IMR-90 (cell line): ENCODE data around the gene CHMP4B. TPM values are rescaled to one million over a fixed set of nuclear protein-coding genes. Genes with fewer than 3 reads are reported as not detected.
A peak's percentile ranks its signal among the peaks of the same experiment; 100 is the strongest.

Source experiments
- ATAC-seq: fragments of 200-7000 bp; cut with Tn5 transposase; 2 replicates; pipeline ENCODE4 v1.9.1; 2020; ENCODE audit warnings: low read depth, mild to moderate bottlenecking, moderate library complexity
- BruUV-seq: library from RNA; stranded (reverse); fragments of 400-500 nt; replicated peaks from 2 replicates; lab custom pipeline; 2021; lab: Mats Ljungman, UMichigan
- CTCF ChIA-PET: fragments of 300-600 bp; formaldehyde crosslinking; extraction: SDS; loops from one replicate; lab custom pipeline; 2021; ENCODE audit warnings: antibody characterized with exemption; lab: Yijun Ruan, JAX
- POLR2A ChIA-PET: fragments of 300-600 bp; sonication (Branson Sonifier 250); formaldehyde crosslinking; loops from one replicate; lab custom pipeline; 2022; ENCODE audit warnings: antibody characterized with exemption; ENCODE audit not compliant: unreplicated experiment; lab: Charles Lee
- DNase-seq: peaks from one replicate; pipeline ENCODE4 v3.0.0; 2013
- H2AFZ ChIP-seq: replicated peaks from 2 replicates; pipeline ENCODE3; 2013; ENCODE audit warnings: low read length, mild to moderate bottlenecking; ENCODE audit not compliant: poor library complexity
- H2AK5ac ChIP-seq: 2 replicates; pipeline ENCODE4 v1.6.1; 2013; ENCODE audit warnings: low read depth, low read length, inconsistent platforms
- H2AK9ac ChIP-seq: replicated peaks from 2 replicates; pipeline ENCODE3; 2013; ENCODE audit warnings: mild to moderate bottlenecking, low read depth, low read length, moderate library complexity; ENCODE audit not compliant: poor library complexity
- H2BK120ac ChIP-seq: 2 replicates; pipeline ENCODE4 v1.6.1; 2013; ENCODE audit warnings: low read depth, low read length, inconsistent platforms
- H2BK15ac ChIP-seq: 3 replicates; pipeline ENCODE4 v1.6.1; 2013; ENCODE audit warnings: low read depth, low read length, inconsistent platforms
- H2BK20ac ChIP-seq: 2 replicates; pipeline ENCODE4 v1.6.1; 2013; ENCODE audit warnings: low read depth, mild to moderate bottlenecking, inconsistent platforms, low read length, moderate library complexity
- H2BK5ac ChIP-seq: 2 replicates; pipeline ENCODE4 v1.6.1; 2013; ENCODE audit warnings: mild to moderate bottlenecking, low read depth, low read length, inconsistent platforms; ENCODE audit not compliant: poor library complexity, severe bottlenecking
- H3K14ac ChIP-seq: replicated peaks from 2 replicates; pipeline ENCODE4 v1.6.1; 2013; ENCODE audit warnings: low read depth, low read length, inconsistent platforms
- H3K18ac ChIP-seq: 2 replicates; pipeline ENCODE4 v1.6.1; 2013; ENCODE audit warnings: low read depth, low read length, control low read depth
- H3K23ac ChIP-seq: 2 replicates; pipeline ENCODE4 v1.6.1; 2013; ENCODE audit warnings: low read depth, low read length, inconsistent platforms
- H3K27ac ChIP-seq: 2 replicates; pipeline ENCODE4 v1.5.1; 2013; ENCODE audit warnings: mild to moderate bottlenecking, control low read depth, low read length; ENCODE audit not compliant: insufficient read depth
- H3K27me3 ChIP-seq: 2 replicates; pipeline ENCODE4 v1.6.1; 2013; ENCODE audit warnings: low read length; ENCODE audit not compliant: control insufficient read depth, insufficient read depth
- H3K36me3 ChIP-seq: 2 replicates; pipeline ENCODE4 v1.6.1; 2013; ENCODE audit warnings: low read length, mixed read lengths; ENCODE audit not compliant: control insufficient read depth, insufficient read depth
- H3K4ac ChIP-seq: 2 replicates; pipeline ENCODE4 v1.6.1; 2013; ENCODE audit warnings: low read depth, low read length, inconsistent platforms
- H3K4me1 ChIP-seq: 2 replicates; pipeline ENCODE4 v1.6.1; 2013; ENCODE audit warnings: low read length, mixed read lengths; ENCODE audit not compliant: control insufficient read depth, insufficient read depth
- H3K4me2 ChIP-seq: 2 replicates; pipeline ENCODE4 v1.6.1; 2013; ENCODE audit warnings: low read depth, mild to moderate bottlenecking, control low read depth, low read length, moderate library complexity
- H3K4me3 ChIP-seq: 2 replicates; pipeline ENCODE4 v1.5.1; 2013; ENCODE audit warnings: low read depth, mild to moderate bottlenecking, control low read depth, low read length, moderate library complexity; ENCODE audit not compliant: insufficient read depth
- H3K56ac ChIP-seq: 2 replicates; pipeline ENCODE4 v1.6.1; 2013; ENCODE audit warnings: low read length, inconsistent platforms; ENCODE audit not compliant: insufficient read depth; ENCODE audit errors: extremely low read depth
- H3K79me1 ChIP-seq, 2 experiments: 2 replicates each; pipeline ENCODE4 v1.6.1; 2013; ENCODE audit warnings: low read length in 2 of 2, inconsistent platforms in 1 of 2, low read depth in 1 of 2
- H3K9ac ChIP-seq: 2 replicates; pipeline ENCODE4 v1.6.1; 2013; ENCODE audit warnings: low read depth, low read length, control low read depth
- H3K9me1 ChIP-seq: 2 replicates; pipeline ENCODE4 v1.6.1; 2013; ENCODE audit warnings: low read length, inconsistent platforms; ENCODE audit not compliant: insufficient read depth
- H3K9me3 ChIP-seq: 2 replicates; pipeline ENCODE4 v1.6.1; 2013; ENCODE audit warnings: low read length; ENCODE audit not compliant: control insufficient read depth, insufficient read depth
- H4K20me1 ChIP-seq: 2 replicates; pipeline ENCODE4 v1.6.1; 2013; ENCODE audit warnings: low read length, inconsistent platforms; ENCODE audit not compliant: insufficient read depth
- H4K5ac ChIP-seq: 2 replicates; pipeline ENCODE4 v1.6.1; 2013; ENCODE audit warnings: mild to moderate bottlenecking, low read depth, low read length, control low read depth
- H4K8ac ChIP-seq, 2 experiments: 2 replicates each; pipeline ENCODE4 v1.6.1; 2013; ENCODE audit warnings: low read depth in 2 of 2, low read length in 2 of 2, control low read depth in 1 of 2, inconsistent platforms in 1 of 2
- H4K91ac ChIP-seq: 2 replicates; pipeline ENCODE4 v1.6.1; 2013; ENCODE audit warnings: low read depth, low read length, inconsistent platforms; ENCODE audit not compliant: insufficient read depth
- BHLHE40 ChIP-seq: fragments of 150-350 bp; IDR thresholded peaks from 2 replicates; pipeline ENCODE4 v1.6.1; 2016; ENCODE audit warnings: mild to moderate bottlenecking, low read depth, low read length
- CHD1 ChIP-seq: IDR thresholded peaks from 2 replicates; pipeline ENCODE4 v1.6.1; 2012; ENCODE audit warnings: low read depth, low read length, improper control_type of control experiment
- ELK1 ChIP-seq: fragments of 150-350 bp; IDR thresholded peaks from 2 replicates; pipeline ENCODE4 v1.6.1; 2016; ENCODE audit warnings: low read depth, mild to moderate bottlenecking, low read length, moderate library complexity, borderline replicate concordance
- FOS ChIP-seq: fragments of 150-350 bp; IDR thresholded peaks from 2 replicates; pipeline ENCODE4 v1.6.1; 2016; ENCODE audit warnings: low read depth, low read length
- MAFK ChIP-seq: IDR thresholded peaks from 2 replicates; pipeline ENCODE4 v1.6.1; 2012; ENCODE audit warnings: low read depth, low read length, improper control_type of control experiment
- MAZ ChIP-seq: IDR thresholded peaks from 2 replicates; pipeline ENCODE4 v1.6.1; 2012; ENCODE audit warnings: low read depth, mild to moderate bottlenecking, low read length, improper control_type of control experiment, moderate library complexity, borderline replicate concordance
- NFE2L2 ChIP-seq: fragments of 150-350 bp; IDR thresholded peaks from 2 replicates; pipeline ENCODE4 v1.6.1; 2016; ENCODE audit warnings: low read depth, mild to moderate bottlenecking, low read length
- POLR2A ChIP-seq: IDR thresholded peaks from 2 replicates; pipeline ENCODE4 v1.6.1; 2012; ENCODE audit warnings: mild to moderate bottlenecking, low read depth, low read length
- RAD21 ChIP-seq: IDR thresholded peaks from 2 replicates; pipeline ENCODE4 v1.6.1; 2012; ENCODE audit warnings: low read length, improper control_type of control experiment
- RCOR1 ChIP-seq: IDR thresholded peaks from 2 replicates; pipeline ENCODE4 v1.6.1; 2012; ENCODE audit warnings: mild to moderate bottlenecking, low read length, improper control_type of control experiment; ENCODE audit not compliant: insufficient replicate concordance
- RFX5 ChIP-seq: IDR thresholded peaks from 2 replicates; pipeline ENCODE4 v1.8.0; 2012; ENCODE audit warnings: low read depth, mild to moderate bottlenecking, low read length, moderate library complexity
- USF2 ChIP-seq: fragments of 150-350 bp; IDR thresholded peaks from 2 replicates; pipeline ENCODE4 v1.6.1; 2017; ENCODE audit warnings: mild to moderate bottlenecking, antibody characterized with exemption, low read length, low read depth
- WGBS, 2 experiments: methylation state at CpG; one replicate each; pipeline versions ENCODE4 v1.1.5 to v1.1.7; 2013; ENCODE audit warnings: missing lambda C conversion rate in 2 of 2; ENCODE audit not compliant: insufficient read length in 1 of 2; ENCODE audit errors: extremely low coverage in 2 of 2; 5-methylcytosine and 5-hydroxymethylcytosine counted together
- dilution Hi-C: fragments of 300-500 bp; cut with HindIII; formaldehyde crosslinking; loops from one replicate; pipeline ENCODE4 v1.14.3; 2018; ENCODE audit warnings: low sequenced_read_pairs; ENCODE audit not compliant: unreplicated experiment
- in situ Hi-C: fragments of 300-500 bp; cut with MboI; formaldehyde crosslinking; loops from 3 replicates; pipeline ENCODE4 v1.14.3; 2019; ENCODE audit warnings: low sequenced_read_pairs, inconsistent platforms, mixed read lengths
- intact Hi-C: fragments of 100-400 bp; cut with micrococcal nuclease; formaldehyde crosslinking; loops from 2 replicates; pipeline ENCODE4 v1.10.0; 2022
- polyA plus RNA-seq, 3 experiments: library from polyadenylated mRNA; depleted of rRNA; stranded (reverse); fragments of >200 nt; gene quantifications; 2 replicates each; pipeline ENCODE4 v1.2.3, GENCODE V29; 2012; ENCODE audit warnings: low replicate concordance in 1 of 3
- total RNA-seq: library from RNA; depleted of rRNA; stranded (reverse); fragments of >200 nt; gene quantifications from 2 replicates; pipeline ENCODE4 v1.2.3, GENCODE V29; 2012

Gene CHMP4B
- total and polyA plus RNA-seq, 2 of the 4 experiments (the other 2 are of a cell fraction): 30.3 to 94.8 TPM

GRCh38 chr20:33810885-33811775 is at the start of gene CHMP4B (continued):
- TF ChIP-seq USF2 (peak; percentile 42; the same call in 1 of the 2 replicates), MAZ (peak; percentile 97)

DNA sequence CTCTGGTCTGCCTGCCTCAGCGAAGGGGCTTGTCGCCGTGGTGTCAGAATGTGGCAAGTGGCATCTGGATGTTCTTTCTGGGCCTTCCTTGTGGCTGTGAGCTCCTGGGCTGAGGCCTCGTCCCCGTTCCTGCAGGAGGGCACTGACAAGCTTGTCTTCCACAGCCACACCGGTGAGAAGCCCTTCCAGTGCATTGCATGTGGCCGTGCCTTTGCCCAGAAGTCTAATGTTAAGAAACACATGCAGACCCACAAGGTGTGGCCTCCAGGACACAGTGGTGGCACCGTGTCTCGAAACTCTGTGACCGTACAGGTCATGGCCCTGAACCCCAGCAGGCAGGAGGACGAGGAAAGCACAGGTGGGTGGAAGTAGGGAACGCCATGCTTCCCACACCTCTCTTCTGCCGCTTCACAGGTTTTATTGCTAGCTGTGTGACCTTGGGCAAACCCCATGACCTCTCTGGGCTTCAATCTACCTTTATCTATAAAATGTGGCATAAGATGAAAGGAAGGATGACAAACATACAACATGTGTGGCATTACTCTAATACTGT is 49.4 kb upstream of the CHMP4B start:
- Histone ChIP-seq H3K27me3 (no peaks in the 10 kb centered on the region), H3K9me1 (peaks cover 6% of the 10 kb centered on the region; the same call in 1 of the 2 replicates), H3K56ac (no peak overlapping the region), H2BK20ac (no peak overlapping the region), H2BK15ac (no peak overlapping the region), H2BK5ac (no peak overlapping the region), H3K4me1 (no peaks in the 10 kb centered on the region), H2BK120ac (no peak overlapping the region), H2AK9ac (no peak overlapping the region), H3K4me3 (no peak overlapping the region), H3K79me1 (no peaks in the 10 kb centered on the region), H2AFZ (no peak overlapping the region), H4K20me1 (no peaks in the 10 kb centered on the region), H3K14ac (no peak overlapping the region), H3K9me3 (0 out of 2 replicates have a peak, but pooled peaks cover 2% of the 10 kb centered on the region), H4K91ac (no peak overlapping the region), H4K8ac (no peak overlapping the region), H3K9ac (no peak overlapping the region), H3K4ac (no peak overlapping the region), H3K18ac (no peak overlapping the region), H3K4me2 (no peak overlapping the region), H4K5ac (no peak overlapping the region), H3K36me3 (peaks cover 16% of the 10 kb centered on the region; the same call in 1 of the 2 replicates), H3K23ac (no peak overlapping the region), H2AK5ac (no peak overlapping the region), H3K27ac (no peak overlapping the region)
- intact Hi-C loops: no loop called here
- dilution Hi-C loops: no loop called here
- POLR2A ChIA-PET: no interaction called here
- ATAC-seq: no peak
- 78% methylated on average over 4 of the region's 13 CpGs; no CpG with 5 or more reads in 1 of the 2 experiments for WGBS, 2 experiments
- in situ Hi-C loops: no loop called here
- CTCF ChIA-PET: no interaction called here
- DNase-seq: no peak
- BruUV-seq: no TSS peak
- TF ChIP-seq USF2: no peak
- TF ChIP-seq CHD1: no peak
- TF ChIP-seq RFX5: no peak
- no peak for TF ChIP-seq FOS
- no peak for TF ChIP-seq MAFK
- TF ChIP-seq BHLHE40: no peak
- no peak for TF ChIP-seq POLR2A
- TF ChIP-seq NFE2L2: no peak
- no peak for TF ChIP-seq RAD21
- TF ChIP-seq RCOR1: no peak
- no peak for TF ChIP-seq ELK1
